HG03442 (cell line): Measurements from ENCODE around the gene TASL.
"Not testable (repeated sequence)": the region's sequence is repeated elsewhere in the genome, so short reads cannot be mapped to it uniquely, and the experiment has no call there.

ENCODE experiments used
- ATAC-seq: cut with Tn5 transposase; IDR thresholded peaks from one replicate; pipeline ENCODE4 v1.9.1; 2021; ENCODE audit warnings: mild to moderate bottlenecking, moderate library complexity; ENCODE audit not compliant: unreplicated experiment

Gene TASL

GRCh38 chrX:30577362-30577991 lies at the start of gene TASL:
Gene TASL (minus strand): TSS chrX:30577766. CDS start chrX:30560355, 17,411 bp downstream.
- peak; percentile 83 for ATAC-seq

GRCh38 chrX:30626402-30626801 lies 48.8 kb upstream of the TASL start:
- no peak for ATAC-seq

GRCh38 chrX:30622361-30622760 lies 44.8 kb upstream of the TASL start:
- ATAC-seq = no peak

GRCh38 chrX:30620980-30621618 lies 43.5 kb upstream of the TASL start:
- no peak for ATAC-seq

- ATAC-seq = no peak
Measured at GRCh38 chrX:30620125-30620524, 42.6 kb upstream of the TASL start.

GRCh38 chrX:30618160-30618765 lies 40.7 kb upstream of the TASL start:
- ATAC-seq = no peak

- ATAC-seq = peak; percentile 57
Measured at GRCh38 chrX:30615229-30615628, 37.7 kb upstream of the TASL start.

- ATAC-seq = no peak
Measured at GRCh38 chrX:30613721-30614120, 36.2 kb upstream of the TASL start.

- ATAC-seq = no peak
Measured at GRCh38 chrX:30612250-30612655, 34.7 kb upstream of the TASL start.

GRCh38 chrX:30610026-30610425 lies 32.5 kb upstream of the TASL start:
- no peak for ATAC-seq

- ATAC-seq = no peak
Measured at GRCh38 chrX:30607155-30607554, 29.6 kb upstream of the TASL start.

GRCh38 chrX:30600269-30601176 lies 23.0 kb upstream of the TASL start:
- ATAC-seq = not testable (repeated sequence)

GRCh38 chrX:30597216-30598012 lies 19.8 kb upstream of the TASL start:
- peak; percentile 75 for ATAC-seq

- peak; percentile 52 for ATAC-seq
Measured at GRCh38 chrX:30593440-30594200, 16.1 kb upstream of the TASL start.

- no peak for ATAC-seq
Measured at GRCh38 chrX:30592831-30593230, 15.3 kb upstream of the TASL start.

- ATAC-seq = no peak
Measured at GRCh38 chrX:30590368-30590767, 12.8 kb upstream of the TASL start.

- ATAC-seq = no peak
Measured at GRCh38 chrX:30589146-30589888, 11.8 kb upstream of the TASL start.

- ATAC-seq = no peak
Measured at GRCh38 chrX:30586516-30586915, 8.9 kb upstream of the TASL start.

- ATAC-seq = no peak
Measured at GRCh38 chrX:30582664-30583063, 5.1 kb upstream of the TASL start.
